Esophagus muscularis mucosa (tissue), 3 donors: Measurements from ENCODE around the gene PTPRE.

Experiments
- POLR2A ChIP-seq: fragments of 450-650 bp; IDR thresholded peaks from one replicate; pipeline ENCODE4 v1.6.1; 2017; ENCODE audit warnings: antibody characterized with exemption, moderate library complexity, mild to moderate bottlenecking, low read depth
- TF ChIP-seq, protein P1 (sequence below), 3 experiments: fragments of 200-600 bp in 2 of 3; fragments of 450-650 bp in 1 of 3; sonication (generic) in 2 of 3; IDR thresholded peaks; one replicate each; pipeline ENCODE4 v1.5.1; 2017 to 2019; ENCODE audit warnings: antibody characterized with exemption in 3 of 3, mild to moderate bottlenecking in 2 of 3, moderate library complexity in 1 of 3

DNA sequence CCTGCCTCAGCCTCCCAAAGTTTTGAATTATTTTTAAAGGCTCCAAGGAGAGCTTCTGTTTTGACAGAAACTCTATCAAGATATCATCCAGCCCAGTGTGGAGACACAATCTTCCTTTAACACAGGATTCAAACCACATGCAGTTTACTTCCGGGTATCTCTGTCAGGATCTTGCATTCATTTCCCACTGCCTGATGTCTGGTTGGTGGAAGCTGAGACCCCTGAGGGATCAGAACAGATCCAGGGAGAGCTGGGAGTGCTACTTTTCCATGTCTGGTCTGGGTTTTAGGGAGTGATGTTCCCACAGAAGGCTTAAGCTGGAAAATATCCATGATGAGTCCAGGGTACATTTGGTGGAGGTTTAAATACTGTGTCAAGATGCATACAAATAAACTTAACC, 16.7 kb downstream of the PTPRE start:
- TF ChIP-seq, protein P1, sequence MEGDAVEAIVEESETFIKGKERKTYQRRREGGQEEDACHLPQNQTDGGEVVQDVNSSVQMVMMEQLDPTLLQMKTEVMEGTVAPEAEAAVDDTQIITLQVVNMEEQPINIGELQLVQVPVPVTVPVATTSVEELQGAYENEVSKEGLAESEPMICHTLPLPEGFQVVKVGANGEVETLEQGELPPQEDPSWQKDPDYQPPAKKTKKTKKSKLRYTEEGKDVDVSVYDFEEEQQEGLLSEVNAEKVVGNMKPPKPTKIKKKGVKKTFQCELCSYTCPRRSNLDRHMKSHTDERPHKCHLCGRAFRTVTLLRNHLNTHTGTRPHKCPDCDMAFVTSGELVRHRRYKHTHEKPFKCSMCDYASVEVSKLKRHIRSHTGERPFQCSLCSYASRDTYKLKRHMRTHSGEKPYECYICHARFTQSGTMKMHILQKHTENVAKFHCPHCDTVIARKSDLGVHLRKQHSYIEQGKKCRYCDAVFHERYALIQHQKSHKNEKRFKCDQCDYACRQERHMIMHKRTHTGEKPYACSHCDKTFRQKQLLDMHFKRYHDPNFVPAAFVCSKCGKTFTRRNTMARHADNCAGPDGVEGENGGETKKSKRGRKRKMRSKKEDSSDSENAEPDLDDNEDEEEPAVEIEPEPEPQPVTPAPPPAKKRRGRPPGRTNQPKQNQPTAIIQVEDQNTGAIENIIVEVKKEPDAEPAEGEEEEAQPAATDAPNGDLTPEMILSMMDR (IDR thresholded peaks at IDR 0.05): no peak
- no peak for TF ChIP-seq POLR2A
